Brain microvascular endothelial cell (primary cell): ENCODE data around the gene GALNT18.

Source experiments
- DNase-seq: peaks from one replicate; pipeline ENCODE4 v3.0.0-alpha.2; 2020
- H3K27ac ChIP-seq: fragments of 250-450 bp; sonication (Bioruptor Pico); 2 replicates; pipeline ENCODE4 v1.5.1; 2020; ENCODE audit warnings: mild to moderate bottlenecking, moderate library complexity
- H3K27me3 ChIP-seq: fragments of 250-450 bp; sonication (Bioruptor Pico); replicated peaks from 2 replicates; pipeline ENCODE4 v1.5.1; 2020; ENCODE audit warnings: mild to moderate bottlenecking
- H3K36me3 ChIP-seq: fragments of 250-450 bp; sonication (Bioruptor Pico); replicated peaks from 2 replicates; pipeline ENCODE4 v1.5.1; 2020; ENCODE audit warnings: mild to moderate bottlenecking
- H3K4me3 ChIP-seq: 2 replicates; pipeline ENCODE4 v1.5.1; 2011; ENCODE audit warnings: low read depth, mild to moderate bottlenecking, control low read depth, low read length, moderate library complexity
- in situ Hi-C: cut with HindIII; loops from 2 replicates; pipeline ENCODE4 v1.10.0; 2017; ENCODE audit warnings: low sequenced_read_pairs, low pct_ligation_motif_present
- TF ChIP-seq, protein P1 (sequence below): IDR thresholded peaks from 2 replicates; pipeline ENCODE4 v1.5.1; 2011; ENCODE audit warnings: low read depth, mild to moderate bottlenecking, moderate library complexity, low read length, control low read depth, inconsistent platforms; ENCODE audit errors: missing control alignments

Gene GALNT18

DNA sequence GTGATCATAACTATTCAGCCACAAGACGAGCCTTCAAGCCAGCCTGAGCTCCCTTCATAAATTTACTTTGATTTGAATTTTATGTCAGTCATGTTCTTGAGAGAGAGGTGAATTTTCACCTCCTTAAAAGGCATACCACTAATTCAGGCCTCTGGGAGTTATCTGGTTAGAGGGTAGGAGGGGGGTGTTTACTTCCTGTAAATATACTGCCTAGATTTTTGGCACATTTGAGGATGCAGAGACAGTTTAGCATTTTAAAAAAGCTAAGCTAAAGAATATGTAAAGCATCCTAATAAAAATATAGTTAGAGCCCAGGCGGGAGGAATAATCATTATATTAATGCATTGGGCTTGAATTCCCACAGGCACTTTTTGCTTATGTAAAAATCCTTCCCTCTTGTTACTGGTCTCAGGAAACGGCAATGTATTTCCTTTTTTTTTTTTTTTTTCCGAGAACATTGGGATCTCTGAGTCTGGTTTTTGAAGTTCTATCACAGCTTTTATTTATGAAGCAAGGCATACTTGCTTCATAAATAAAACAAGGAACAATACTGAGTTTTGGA lies 385.2 kb downstream of the GALNT18 start:
- no peaks in the 10 kb centered on the region for H3K36me3 ChIP-seq
- no peak for DNase-seq
- no peak overlapping the region for H3K4me3 ChIP-seq
- TF ChIP-seq, protein P1, sequence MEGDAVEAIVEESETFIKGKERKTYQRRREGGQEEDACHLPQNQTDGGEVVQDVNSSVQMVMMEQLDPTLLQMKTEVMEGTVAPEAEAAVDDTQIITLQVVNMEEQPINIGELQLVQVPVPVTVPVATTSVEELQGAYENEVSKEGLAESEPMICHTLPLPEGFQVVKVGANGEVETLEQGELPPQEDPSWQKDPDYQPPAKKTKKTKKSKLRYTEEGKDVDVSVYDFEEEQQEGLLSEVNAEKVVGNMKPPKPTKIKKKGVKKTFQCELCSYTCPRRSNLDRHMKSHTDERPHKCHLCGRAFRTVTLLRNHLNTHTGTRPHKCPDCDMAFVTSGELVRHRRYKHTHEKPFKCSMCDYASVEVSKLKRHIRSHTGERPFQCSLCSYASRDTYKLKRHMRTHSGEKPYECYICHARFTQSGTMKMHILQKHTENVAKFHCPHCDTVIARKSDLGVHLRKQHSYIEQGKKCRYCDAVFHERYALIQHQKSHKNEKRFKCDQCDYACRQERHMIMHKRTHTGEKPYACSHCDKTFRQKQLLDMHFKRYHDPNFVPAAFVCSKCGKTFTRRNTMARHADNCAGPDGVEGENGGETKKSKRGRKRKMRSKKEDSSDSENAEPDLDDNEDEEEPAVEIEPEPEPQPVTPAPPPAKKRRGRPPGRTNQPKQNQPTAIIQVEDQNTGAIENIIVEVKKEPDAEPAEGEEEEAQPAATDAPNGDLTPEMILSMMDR, result no peak
- H3K27ac ChIP-seq, result no peak overlapping the region
- no peaks in the 10 kb centered on the region for H3K27me3 ChIP-seq
- in situ Hi-C loops, result no loop called here

GRCh38 chr11:11231763-11232162 lies 390.0 kb downstream of the GALNT18 start:
- in situ Hi-C loops, result no loop called here
- Histone ChIP-seq H3K27ac (no peak overlapping the region), H3K36me3 (no peaks in the 10 kb centered on the region), H3K4me3 (no peak overlapping the region), H3K27me3 (no peaks in the 10 kb centered on the region)
- TF ChIP-seq, protein P1, result no peak
- no peak for DNase-seq

- H3K36me3 ChIP-seq, result no peaks in the 10 kb centered on the region
- in situ Hi-C loops, result no loop called here
These were observed 390.8 kb downstream of the GALNT18 start for GRCh38 chr11:11230802-11231562.

GRCh38 chr11:11230087-11230486 lies 391.7 kb downstream of the GALNT18 start:
- Histone ChIP-seq H3K27ac (no peak overlapping the region), H3K4me3 (no peak overlapping the region), H3K36me3 (no peaks in the 10 kb centered on the region), H3K27me3 (no peaks in the 10 kb centered on the region)
- TF ChIP-seq, protein P1, result no peak
- no peak for DNase-seq
- in situ Hi-C loops, result no loop called here

More at GRCh38 chr11:11230802-11231562, 390.8 kb downstream of the GALNT18 start:
- TF ChIP-seq, protein P1, result peak; percentile 51
- Histone ChIP-seq H3K4me3 (no peak overlapping the region), H3K27ac (no peak overlapping the region), H3K27me3 (no peaks in the 10 kb centered on the region)
- DNase-seq, result no peak

DNA sequence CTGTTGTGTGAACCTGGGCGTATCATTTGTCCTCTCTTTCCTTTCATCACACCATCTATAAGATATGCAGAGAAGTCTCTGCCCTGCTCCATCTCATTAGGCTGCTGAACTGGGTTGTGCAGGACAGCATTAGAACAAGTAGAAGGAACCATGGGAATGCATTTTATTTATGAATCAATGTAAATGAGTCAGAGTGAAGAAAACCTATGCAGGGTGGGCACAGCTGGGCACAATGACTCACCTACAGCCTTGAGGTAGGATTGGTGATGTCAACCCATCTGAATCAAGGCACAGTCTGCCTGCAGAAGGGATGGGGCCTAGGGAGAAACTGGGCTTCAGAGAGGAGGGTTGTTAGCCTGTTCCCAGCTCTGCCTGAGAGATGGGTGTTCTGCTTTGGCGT lies 392.2 kb downstream of the GALNT18 start:
- Histone ChIP-seq H3K4me3 (no peak overlapping the region), H3K27ac (no peak overlapping the region), H3K36me3 (no peaks in the 10 kb centered on the region), H3K27me3 (no peaks in the 10 kb centered on the region)
- TF ChIP-seq, protein P1, result no peak
- in situ Hi-C loops, result no loop called here
- DNase-seq, result no peak
